Endothelial cell (in vitro differentiated cells): ENCODE measurements around the gene MIAT. TPM values are rescaled to one million over a fixed set of nuclear protein-coding genes. Genes with fewer than 3 reads are reported as not detected.

Source experiments
- DNase-seq: peaks from one replicate; pipeline ENCODE4 v3.0.0; 2021; ENCODE audit warnings: low spot score
- H3K27ac Mint-ChIP-seq: one replicate; pipeline ENCODE4 v1.8.0; 2021; ENCODE audit warnings: mixed read lengths, inconsistent platforms; ENCODE audit not compliant: unreplicated experiment
- H3K27me3 Mint-ChIP-seq: one replicate; pipeline ENCODE4 v1.8.0; 2021; ENCODE audit warnings: mild to moderate bottlenecking, moderate library complexity, mixed read lengths, inconsistent platforms; ENCODE audit not compliant: unreplicated experiment
- H3K36me3 Mint-ChIP-seq: one replicate; pipeline ENCODE4 v1.8.0; 2021; ENCODE audit warnings: mild to moderate bottlenecking, low read depth, mixed read lengths, inconsistent platforms; ENCODE audit not compliant: unreplicated experiment
- H3K4me1 Mint-ChIP-seq: one replicate; pipeline ENCODE4 v1.8.0; 2021; ENCODE audit warnings: mild to moderate bottlenecking, mixed read lengths, inconsistent platforms; ENCODE audit not compliant: unreplicated experiment
- H3K4me3 Mint-ChIP-seq: one replicate; pipeline ENCODE4 v1.8.0; 2021; ENCODE audit warnings: mild to moderate bottlenecking, mixed read lengths, inconsistent platforms; ENCODE audit not compliant: unreplicated experiment
- H3K9me3 Mint-ChIP-seq: one replicate; pipeline ENCODE4 v1.8.0; 2021; ENCODE audit warnings: mixed read lengths, inconsistent platforms; ENCODE audit not compliant: unreplicated experiment
- CTCF ChIP-seq: fragments of 200-600 bp; sonication (generic); IDR thresholded peaks from one replicate; pipeline ENCODE4 v1.5.0; 2021; ENCODE audit warnings: antibody characterized with exemption; ENCODE audit not compliant: unreplicated experiment
- total RNA-seq: library from RNA; stranded (reverse); fragmentation: NEBNext Ultra II Directional; extraction: Animal tissue kit (Norgen Biotek cat#: 25700); gene quantifications from one replicate; pipeline ENCODE4 v1.2.1, GENCODE V29; 2021; ENCODE audit not compliant: unreplicated experiment

MIAT gene
- total RNA-seq, 1 donor from 2014 or later, result 1.2 TPM

- DNase-seq, result no peak
- H3K9me3 Mint-ChIP-seq, result no peaks in the 10 kb centered on the region
- peaks cover 3% of the 10 kb centered on the region for H3K27me3 Mint-ChIP-seq
- H3K36me3 Mint-ChIP-seq, result no peaks in the 10 kb centered on the region
- no peak overlapping the region for H3K27ac Mint-ChIP-seq
- no peak for TF ChIP-seq CTCF
- no peak overlapping the region for H3K4me3 Mint-ChIP-seq
- H3K4me1 Mint-ChIP-seq, result peaks cover 18% of the 10 kb centered on the region
These were observed 61.5 kb downstream of the MIAT start for GRCh38 chr22:26718905-26719304.

GRCh38 chr22:26722159-26722558 is 64.8 kb downstream of the MIAT start:
- Mint-ChIP-seq H3K27ac (no peak overlapping the region), H3K9me3 (no peaks in the 10 kb centered on the region)

GRCh38 chr22:26724414-26724813 is 67.0 kb downstream of the MIAT start:
- no peak overlapping the region for H3K27ac Mint-ChIP-seq
- H3K9me3 Mint-ChIP-seq, result no peaks in the 10 kb centered on the region
- peaks cover 8% of the 10 kb centered on the region for H3K4me1 Mint-ChIP-seq
- H3K27me3 Mint-ChIP-seq, result peaks cover 3% of the 10 kb centered on the region
- TF ChIP-seq CTCF, result no peak
- H3K36me3 Mint-ChIP-seq, result no peaks in the 10 kb centered on the region
- DNase-seq, result no peak
- no peak overlapping the region for H3K4me3 Mint-ChIP-seq

More at GRCh38 chr22:26722159-26722558, 64.8 kb downstream of the MIAT start:
- Mint-ChIP-seq H3K4me3 (no peak overlapping the region), H3K27me3 (peaks cover 3% of the 10 kb centered on the region), H3K36me3 (no peaks in the 10 kb centered on the region), H3K4me1 (peaks cover 8% of the 10 kb centered on the region)
- DNase-seq, result no peak
- no peak for TF ChIP-seq CTCF

- H3K27me3 Mint-ChIP-seq, result peaks cover 3% of the 10 kb centered on the region
These were observed 67.8 kb downstream of the MIAT start for GRCh38 chr22:26725012-26725676.

More at GRCh38 chr22:26725012-26725676, 67.8 kb downstream of the MIAT start:
- H3K4me1 Mint-ChIP-seq, result peaks cover 6% of the 10 kb centered on the region
- no peaks in the 10 kb centered on the region for H3K9me3 Mint-ChIP-seq
- no peak for DNase-seq
- TF ChIP-seq CTCF, result no peak
- H3K4me3 Mint-ChIP-seq, result no peak overlapping the region
- H3K36me3 Mint-ChIP-seq, result no peaks in the 10 kb centered on the region
- no peak overlapping the region for H3K27ac Mint-ChIP-seq

Other genes with a start within 250 kb of the MIAT start
- 14.5 TPM for gene ASPHD2, start 228.3 kb upstream of the MIAT start, total RNA-seq
- gene HPS4, start 173.8 kb upstream of the MIAT start, total RNA-seq, result 34.2 TPM
- 19.5 TPM for gene SRRD, start 173.7 kb upstream of the MIAT start, total RNA-seq
- 38.6 TPM for gene TFIP11, start 145.1 kb upstream of the MIAT start, total RNA-seq
- gene TPST2, start 67.5 kb upstream of the MIAT start, total RNA-seq, result 59.3 TPM
- gene CRYBB1, start 39.6 kb upstream of the MIAT start, total RNA-seq, result 9.5 TPM
- 0.46 TPM for gene CRYBA4, start 35.6 kb upstream of the MIAT start, total RNA-seq